Head of caudate nucleus (tissue), 42 donors: Measurements from ENCODE around the gene RNF31.

ENCODE experiments used
- DNase-seq, 42 donors: peaks; one replicate each; pipeline versions ENCODE4 v3.0.0 to v3.0.0-alpha.2; 2020 to 2021; ENCODE audit warnings: mixed read lengths in 7 of 42
- intact Hi-C: fragments of 100-400 bp; cut with DNase I; formaldehyde crosslinking; loops from one replicate; pipeline ENCODE4 v1.15.0; 2022

Gene RNF31

DNA sequence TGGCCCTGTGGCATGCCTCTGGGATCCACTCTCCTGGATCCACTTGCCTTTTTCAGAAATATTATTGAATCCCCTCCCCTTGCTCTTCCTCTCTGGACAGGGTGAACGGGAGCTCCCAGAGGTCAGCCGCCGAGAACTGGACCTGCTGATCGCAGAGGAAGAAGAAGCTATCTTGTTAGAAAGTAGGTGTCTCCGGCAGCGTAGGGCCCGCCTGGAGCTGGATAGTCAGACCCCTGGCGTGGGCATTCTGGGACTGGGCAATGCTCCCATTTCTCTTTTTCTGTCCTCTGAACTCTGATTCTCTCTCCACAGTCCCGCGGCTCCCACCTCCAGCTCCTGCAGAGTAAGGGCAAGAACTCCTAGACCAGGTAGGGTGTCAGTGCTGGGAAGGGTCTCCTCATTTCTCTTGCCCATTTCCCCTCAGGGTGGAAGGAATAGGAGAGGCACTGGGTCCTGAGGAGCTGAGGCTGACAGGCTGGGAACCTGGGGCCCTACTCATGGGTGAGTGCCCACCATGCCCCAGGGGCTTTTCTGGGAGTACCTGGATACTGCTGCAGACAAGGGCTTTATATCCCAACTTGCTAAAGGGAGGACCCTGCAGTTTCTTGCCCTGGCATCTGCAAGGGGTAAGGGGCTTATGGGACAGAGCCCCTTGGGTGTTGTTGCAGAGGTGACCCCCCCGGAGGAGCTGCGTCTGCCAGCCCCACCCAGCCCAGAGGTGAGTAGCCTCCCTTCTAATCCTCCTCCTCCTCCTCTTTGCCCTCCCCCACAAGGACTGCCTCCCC is 29.9 kb downstream of the RNF31 start:
- intact Hi-C loops, result no loop called here
- DNase-seq, result no peak

GRCh38 chr14:24177891-24178290 is 30.6 kb downstream of the RNF31 start:
- intact Hi-C loops, result no loop called here
- no peak for DNase-seq

GRCh38 chr14:24178399-24179178 is 31.3 kb downstream of the RNF31 start:
- no peak for DNase-seq
- intact Hi-C loops, result no loop called here

GRCh38 chr14:24179294-24179960 is 32.1 kb downstream of the RNF31 start:
- DNase-seq, result no peak
- intact Hi-C loops, result no loop called here

DNA sequence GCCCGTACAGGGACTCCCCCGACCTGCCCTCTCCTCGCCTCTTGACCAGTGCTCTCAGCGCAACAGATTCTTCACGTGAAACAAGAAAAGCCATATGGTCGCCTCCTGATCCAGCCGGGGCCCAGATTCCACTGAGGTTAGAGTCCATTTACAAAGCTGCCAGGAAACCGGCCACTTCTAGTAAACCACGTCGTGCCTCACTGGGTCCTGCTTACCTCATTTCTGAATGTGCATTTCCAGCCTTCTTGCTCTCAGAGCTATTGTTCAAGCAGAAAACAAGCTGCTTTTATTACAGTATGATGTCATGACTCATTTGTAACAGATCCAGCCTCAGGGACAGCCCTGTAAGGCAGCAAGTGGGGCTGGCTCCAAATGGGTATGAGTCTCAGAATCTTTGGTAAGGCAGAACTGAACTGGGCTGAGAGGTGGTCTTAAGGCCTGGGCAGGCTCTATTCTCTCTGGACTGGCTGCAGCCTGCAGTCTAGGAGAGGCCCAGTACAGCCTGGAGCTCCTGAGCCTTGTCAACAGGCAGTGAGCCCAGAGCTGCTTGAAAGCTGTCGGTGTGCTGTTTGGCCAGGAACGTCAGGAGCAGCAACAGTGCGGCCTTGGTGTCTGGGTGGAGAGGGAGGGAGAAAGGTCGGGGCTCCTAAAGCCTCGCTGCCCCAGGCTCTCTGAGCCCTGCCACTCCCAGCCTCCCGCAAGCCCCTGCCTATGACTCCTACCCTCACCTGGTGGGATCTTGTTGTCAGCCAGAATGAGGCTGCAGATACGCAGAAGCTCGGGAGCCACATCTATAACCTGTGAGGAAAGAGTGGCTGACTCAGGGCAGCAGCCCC is 32.9 kb downstream of the RNF31 start:
- peak in 6 of 42 donors; percentile 33 to 72 (median 38) for DNase-seq
- intact Hi-C loops, result no loop called here

DNA sequence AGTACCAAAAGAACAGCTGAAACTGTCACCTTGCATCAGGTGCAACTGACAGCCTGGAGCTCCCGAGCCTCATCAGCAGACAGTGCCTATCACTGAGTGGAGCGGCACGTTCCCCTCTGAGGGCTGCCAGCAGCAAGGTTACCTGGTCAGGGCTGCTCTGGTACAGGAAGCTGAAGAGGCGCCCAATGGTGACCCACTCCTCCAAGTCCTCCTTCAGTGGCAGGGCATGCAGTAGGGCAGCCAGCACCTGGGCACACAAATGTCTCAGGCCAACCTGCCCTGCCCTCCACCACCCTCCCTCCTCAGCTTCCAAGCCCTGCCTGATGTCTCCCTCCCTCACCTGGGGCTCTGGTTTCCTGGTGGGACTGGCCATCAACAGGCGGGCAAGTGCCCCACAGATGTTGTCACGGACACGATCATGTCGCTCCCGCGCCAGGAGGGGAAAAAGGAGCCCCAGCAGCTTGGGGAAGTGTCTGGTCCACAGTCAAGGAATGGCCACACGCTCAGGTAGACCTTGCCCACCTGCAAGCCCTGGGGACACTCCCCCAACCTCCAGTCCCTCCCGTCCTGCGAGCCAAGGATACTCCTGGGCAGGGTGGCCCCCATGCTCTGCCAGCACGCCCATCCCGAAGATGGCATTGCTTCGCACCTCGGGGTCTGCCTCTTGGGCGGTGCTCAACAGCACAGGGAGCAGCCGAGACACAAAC is 34.2 kb downstream of the RNF31 start:
- intact Hi-C loops, result no loop called here

GRCh38 chr14:24182110-24182882 is 35.0 kb downstream of the RNF31 start:
- intact Hi-C loops, result no loop called here

More for the DNA sequence above, 34.2 kb downstream of the RNF31 start:
- DNase-seq, result no peak

DNA sequence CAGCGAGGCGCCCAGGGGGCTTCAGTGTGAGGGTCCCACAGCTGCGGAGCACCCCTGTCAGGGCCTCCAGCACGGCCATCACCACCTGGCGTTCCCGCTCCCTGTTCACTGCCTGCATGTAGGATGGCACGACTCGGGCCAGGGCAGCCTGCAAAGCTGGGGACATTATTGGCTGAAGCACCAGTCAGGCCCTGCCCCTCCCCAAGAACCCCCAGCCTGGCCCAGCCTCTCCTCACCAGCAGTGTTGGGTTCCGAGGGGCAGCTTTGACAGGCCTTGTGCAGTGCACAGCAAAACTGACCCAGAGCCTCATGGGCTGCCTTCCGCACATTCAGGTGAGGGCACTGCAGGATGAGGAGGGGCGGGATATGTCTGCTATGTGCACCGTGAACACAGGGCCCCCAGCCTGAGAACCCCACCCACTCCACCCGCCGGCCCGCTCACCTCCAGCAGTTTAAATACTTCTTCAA is 35.8 kb downstream of the RNF31 start:
- intact Hi-C loops, result no loop called here
- DNase-seq, result peak in 1 of 42 donors; percentile 18

More at GRCh38 chr14:24182110-24182882, 35.0 kb downstream of the RNF31 start:
- no peak for DNase-seq

GRCh38 chr14:24184104-24184970 is 37.0 kb downstream of the RNF31 start:
- DNase-seq, result no peak
- intact Hi-C loops, result no loop called here

GRCh38 chr14:24185026-24185425 is 37.7 kb downstream of the RNF31 start:
- intact Hi-C loops, result no loop called here
- DNase-seq, result no peak

DNA sequence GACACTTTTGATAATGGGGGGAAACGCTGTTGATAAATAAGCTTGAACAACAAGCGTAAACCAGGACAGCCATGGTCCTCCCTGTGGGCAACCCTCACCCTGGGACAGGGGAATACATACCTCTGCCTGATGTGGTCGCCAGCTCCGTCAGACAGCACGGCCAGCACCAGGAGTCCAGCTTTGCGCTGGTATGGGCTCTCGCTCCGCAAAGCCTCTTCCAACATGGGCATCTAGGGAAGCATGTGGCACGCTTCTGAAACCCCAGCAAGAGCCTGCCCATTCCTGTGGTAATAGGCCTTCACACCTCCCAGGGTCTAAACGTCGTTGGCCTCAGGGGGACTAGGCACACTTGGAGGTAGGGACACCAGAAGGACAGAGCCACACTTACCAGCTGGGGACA is 38.4 kb downstream of the RNF31 start:
- intact Hi-C loops, result no loop called here
- DNase-seq, result no peak

- DNase-seq, result no peak
- intact Hi-C loops, result no loop called here
These were observed 39.7 kb downstream of the RNF31 start for GRCh38 chr14:24186831-24187538.

GRCh38 chr14:24187539-24187915 is 40.2 kb downstream of the RNF31 start:
- intact Hi-C loops, result no loop called here
- no peak for DNase-seq

- DNase-seq, result peak; percentile 91 to 99 (median 96)
- intact Hi-C loops, result no loop called here
These were observed 41.2 kb downstream of the RNF31 start, which contains the start of gene IPO4 for GRCh38 chr14:24188251-24189058. IPO4 (minus strand) TSS chr14:24188816; CDS start chr14:24188787, 29 bp downstream.

GRCh38 chr14:24189059-24189375 is 41.7 kb downstream of the RNF31 start:
- no peak for DNase-seq
- intact Hi-C loops, result no loop called here
